Panc1 (cell line): Measurements from ENCODE around the gene ZNF17. TPM values are rescaled to one million over a fixed set of nuclear protein-coding genes. Genes with fewer than 3 reads are reported as not detected.
A peak's percentile ranks its signal among the peaks of the same experiment; 100 is the strongest.
"Not testable (repeated sequence)": the region's sequence is repeated elsewhere in the genome, so short reads cannot be mapped to it uniquely, and the experiment has no call there.

ENCODE experiments used
- ATAC-seq: fragments of 200-7000 bp; cut with Tn5 transposase; 2 replicates; pipeline ENCODE4 v1.9.1; 2020; ENCODE audit warnings: mild to moderate bottlenecking, moderate library complexity
- BruUV-seq: library from RNA; stranded (reverse); fragments of 400-500 nt; replicated peaks from 2 replicates; lab custom pipeline; 2021; lab: Mats Ljungman, UMichigan
- CTCF ChIA-PET: fragments of 300-600 bp; sonication (Branson Sonifier 250); formaldehyde crosslinking; loops from one replicate; lab custom pipeline; 2022; ENCODE audit warnings: antibody characterized with exemption; lab: Charles Lee
- POLR2A ChIA-PET: fragments of 300-600 bp; sonication (Branson Sonifier 250); formaldehyde crosslinking; loops from one replicate; lab custom pipeline; 2022; ENCODE audit warnings: antibody characterized with exemption; lab: Charles Lee
- DNase-seq: peaks from one replicate; pipeline ENCODE4 v3.0.0-alpha.2; 2010; ENCODE audit warnings: low read depth, low spot score
- H3K27ac ChIP-seq: 2 replicates; pipeline ENCODE4 v1.5.1; 2011; ENCODE audit warnings: mild to moderate bottlenecking, low read length, inconsistent platforms
- H3K27me3 ChIP-seq: fragments of 200-500 bp; sonication (Bioruptor generic); 2 replicates; pipeline ENCODE4 v1.6.0; 2014; ENCODE audit warnings: low read length, inconsistent platforms; ENCODE audit not compliant: control insufficient read depth, insufficient read depth
- H3K36me3 ChIP-seq: fragments of 200-500 bp; sonication (Bioruptor generic); 2 replicates; pipeline ENCODE4 v1.5.1; 2014; ENCODE audit warnings: inconsistent platforms, mild to moderate bottlenecking, low read length, moderate library complexity; ENCODE audit not compliant: control insufficient read depth, insufficient read depth
- H3K4me1 ChIP-seq: 2 replicates; pipeline ENCODE4 v1.5.1; 2011; ENCODE audit warnings: inconsistent platforms, mild to moderate bottlenecking, low read length, moderate library complexity; ENCODE audit not compliant: control insufficient read depth, insufficient read depth
- H3K4me3 ChIP-seq, 2 experiments: 2 replicates each; pipeline ENCODE4 v1.5.1; 2011 to 2012; ENCODE audit warnings: low read depth in 2 of 2, low read length in 2 of 2, mild to moderate bottlenecking in 2 of 2, inconsistent platforms in 1 of 2, moderate library complexity in 1 of 2
- H3K9me3 ChIP-seq: fragments of 200-500 bp; sonication (Bioruptor generic); 2 replicates; pipeline ENCODE4 v1.5.1; 2014; ENCODE audit warnings: low read depth, mild to moderate bottlenecking, inconsistent platforms, low read length, moderate library complexity; ENCODE audit not compliant: control insufficient read depth, insufficient read depth
- CTCF ChIP-seq: fragments of 450-650 bp; IDR thresholded peaks from 2 replicates; pipeline ENCODE4 v1.5.1; 2017; ENCODE audit warnings: mild to moderate bottlenecking
- POLR2AphosphoS5 ChIP-seq: IDR thresholded peaks from 2 replicates; pipeline ENCODE4 v1.6.1; 2012; ENCODE audit warnings: mild to moderate bottlenecking, low read depth, low read length, moderate library complexity
- REST ChIP-seq, 2 experiments: IDR thresholded peaks; 2 replicates each; pipeline ENCODE4 v1.6.1; 2011 to 2012; ENCODE audit warnings: low read depth in 2 of 2, control low read depth in 1 of 2, low read length in 1 of 2, mild to moderate bottlenecking in 1 of 2, moderate library complexity in 1 of 2; ENCODE audit not compliant: insufficient read depth in 1 of 2
- SIN3A ChIP-seq: IDR thresholded peaks from 2 replicates; pipeline ENCODE4 v1.6.1; 2012; ENCODE audit warnings: low read depth, mild to moderate bottlenecking, low read length, moderate library complexity, borderline replicate concordance; ENCODE audit not compliant: insufficient read depth
- TCF7L2 ChIP-seq: IDR thresholded peaks from 2 replicates; pipeline ENCODE4 v1.6.1; 2011; ENCODE audit warnings: mild to moderate bottlenecking, low read depth, low read length, inconsistent platforms
- in situ Hi-C: cut with HindIII; loops from 2 replicates; pipeline ENCODE4 v1.10.0; 2016; ENCODE audit warnings: low sequenced_read_pairs, low pct_unique_long_range_greater_than_20kb
- intact Hi-C: fragments of 100-400 bp; cut with micrococcal nuclease; formaldehyde crosslinking; loops from one replicate; pipeline ENCODE4 v1.10.0; 2022; ENCODE audit not compliant: unreplicated experiment
- total RNA-seq: library from RNA; stranded (reverse); gene quantifications from one replicate; pipeline ENCODE4 v1.2.1, GENCODE V29; 2021; ENCODE audit not compliant: unreplicated experiment

The ZNF17 gene
- total RNA-seq, 1 experiment from 2014 or later: 9.2 TPM

GRCh38 chr19:57374647-57375046 lies 36.3 kb upstream of the ZNF17 start:
- H3K27ac ChIP-seq, POLR2A ChIA-PET, H3K27me3 ChIP-seq, H3K4me1 ChIP-seq, H3K36me3 ChIP-seq, BruUV-seq, CTCF ChIA-PET, intact Hi-C loops, ATAC-seq, H3K4me3 ChIP-seq, in situ Hi-C loops, DNase-seq: not testable (repeated sequence)
- peaks cover 42% of the 10 kb centered on the region for H3K9me3 ChIP-seq

- in situ Hi-C loops: no loop called here
- no peak for DNase-seq
- Histone ChIP-seq H3K4me1 (no peaks in the 10 kb centered on the region), H3K9me3 (peaks cover 47% of the 10 kb centered on the region), H3K27me3 (no peaks in the 10 kb centered on the region), H3K4me3 (no peak overlapping the region), H3K36me3 (no peaks in the 10 kb centered on the region), H3K27ac (no peak overlapping the region)
- TF ChIP-seq REST (IDR thresholded peaks at IDR 0.05; ENCODE audit: insufficient read depth in 1 of 2, low read depth in 2 of 2, low read length in 1 of 2) (no peak), POLR2AphosphoS5 (no peak), CTCF (no peak), SIN3A (no peak)
- intact Hi-C loops: no loop called here
- no TSS peak for BruUV-seq
- ChIA-PET CTCF (no interaction called here), POLR2A (no interaction called here)
- ATAC-seq: no peak
Measured at GRCh38 chr19:57376151-57376550, 34.8 kb upstream of the ZNF17 start.

- TSS peak; percentile 35 for BruUV-seq
- TF ChIP-seq REST (IDR thresholded peaks at IDR 0.05; ENCODE audit: insufficient read depth in 1 of 2, low read depth in 2 of 2, low read length in 1 of 2) (no peak), TCF7L2 (no peak), CTCF (no peak), SIN3A (no peak), POLR2AphosphoS5 (no peak)
- DNase-seq (no peak), ATAC-seq (no peak)
- intact Hi-C loops: no loop called here
- CTCF ChIA-PET: no interaction called here
- in situ Hi-C loops: no loop called here
- H3K9me3 ChIP-seq: peaks cover 45% of the 10 kb centered on the region
- no peak overlapping the region for H3K4me3 ChIP-seq
- H3K4me1 ChIP-seq: no peaks in the 10 kb centered on the region
- no peaks in the 10 kb centered on the region for H3K27me3 ChIP-seq
- H3K36me3 ChIP-seq: no peaks in the 10 kb centered on the region
- H3K27ac ChIP-seq: no peak overlapping the region
- POLR2A ChIA-PET: no interaction called here
Measured at GRCh38 chr19:57377498-57378146, 33.3 kb upstream of the ZNF17 start.
